Body of pancreas (tissue), 4 donors: Measurements from ENCODE around the gene ADCY1. TPM values are rescaled to one million over a fixed set of nuclear protein-coding genes. Genes with fewer than 3 reads are reported as not detected.

Experiments used
- ATAC-seq: fragments of 150-250 bp; one replicate; pipeline ENCODE4 v1.9.1; 2016
- DNase-seq, 4 donors: peaks; one replicate each; pipeline ENCODE4 v3.0.0-alpha.2; 2019
- H3K27ac ChIP-seq, 4 donors: fragments of 200-600 bp; sonication (generic); 1 replicate in 3 of 4; 2 replicates in 1 of 4; pipeline versions ENCODE4 v1.5.1 to v1.6.1; 2016 to 2019; ENCODE audit warnings: mild to moderate bottlenecking in 1 of 4, mixed read lengths in 1 of 4, moderate library complexity in 1 of 4
- H3K27me3 ChIP-seq, 2 donors: fragments of 200-600 bp; sonication (generic); one replicate each; pipeline ENCODE4 v1.6.0; 2016; ENCODE audit warnings: mild to moderate bottlenecking in 1 of 2
- H3K36me3 ChIP-seq, 2 donors: fragments of 200-600 bp; sonication (generic); replicated peaks in 1 of 2; 2 replicates each; pipeline ENCODE4 v1.5.1; 2016; ENCODE audit warnings: low read depth in 2 of 2; ENCODE audit not compliant: insufficient read depth in 1 of 2
- H3K4me1 ChIP-seq: fragments of 200-600 bp; sonication (generic); one replicate; pipeline ENCODE4 v1.6.0; 2016
- H3K4me3 ChIP-seq, 2 donors: fragments of 200-600 bp; sonication (generic); 1 replicate in 1 of 2; 2 replicates in 1 of 2; pipeline ENCODE4 v1.5.1; 2016 to 2019
- H3K9me3 ChIP-seq, 3 donors: fragments of 200-600 bp; sonication (generic); 1 replicate in 2 of 3; 2 replicates in 1 of 3; pipeline ENCODE4 v1.5.1; 2016
- CTCF ChIP-seq, 7 experiments: fragments of 450-650 bp in 4 of 7; fragments of 200-600 bp in 3 of 7; sonication (generic) in 3 of 7; IDR thresholded peaks; one replicate each; pipeline ENCODE4 v1.5.1; 2016 to 2019; ENCODE audit warnings: antibody characterized with exemption in 7 of 7
- POLR2A ChIP-seq, 3 donors: fragments of 450-650 bp; IDR thresholded peaks; one replicate each; pipeline ENCODE4 v1.6.1; 2016; ENCODE audit warnings: antibody characterized with exemption in 3 of 3, mild to moderate bottlenecking in 2 of 3
- whole genome bisulfite sequencing, 2 donors: methylation state at CpG; one replicate each; pipeline ENCODE4 v1.1.5; 2017; 5-methylcytosine and 5-hydroxymethylcytosine counted together
- intact Hi-C: fragments of 100-400 bp; cut with DNase I; formaldehyde crosslinking; loops from one replicate; pipeline ENCODE4 v1.15.1; 2023
- total RNA-seq, 2 donors: library from RNA; depleted of rRNA; stranded (reverse); fragments of >200 nt; gene quantifications; one replicate each; pipeline ENCODE4 v1.1.0, GENCODE V29; 2016

Gene ADCY1
- total RNA-seq, 2 donors from 2014 or later = 6.2 to 7.6 TPM

- H3K4me1 ChIP-seq = no peaks in the 10 kb centered on the region
- no peak overlapping the region for H3K27ac ChIP-seq
- no peak for DNase-seq
- no peak overlapping the region for H3K4me3 ChIP-seq
- ATAC-seq = no peak
- no peaks in the 10 kb centered on the region for H3K36me3 ChIP-seq
- WGBS, 2 donors = 88 to 90% methylated on average over 12 to 16 of the region's 16 CpGs
- H3K9me3 ChIP-seq = no peaks in the 10 kb centered on the region
- intact Hi-C loops = no loop called here
- no peak for TF ChIP-seq CTCF (IDR thresholded peaks at IDR 0.05)
- no peak for TF ChIP-seq POLR2A (IDR thresholded peaks at IDR 0.05)
- H3K27me3 ChIP-seq = no peaks in the 10 kb centered on the region
These were observed 142.4 kb downstream of the ADCY1 start for GRCh38 chr7:45716380-45717203.

- Histone ChIP-seq H3K27ac (no peak overlapping the region), H3K9me3 (no peaks in the 10 kb centered on the region), H3K36me3 (no peaks in the 10 kb centered on the region), H3K4me3 (no peak overlapping the region), H3K27me3 (no peaks in the 10 kb centered on the region), H3K4me1 (no peaks in the 10 kb centered on the region)
- no peak for DNase-seq
- no peak for TF ChIP-seq CTCF (IDR thresholded peaks at IDR 0.05)
- no peak for TF ChIP-seq POLR2A (IDR thresholded peaks at IDR 0.05)
- intact Hi-C loops = no loop called here
- WGBS, 2 donors = 72 to 82% methylated on average over 16 to 17 of the region's 17 CpGs
- ATAC-seq = no peak
These were observed 143.5 kb downstream of the ADCY1 start for GRCh38 chr7:45717537-45718235.

- no peak overlapping the region for H3K27ac ChIP-seq
- no peaks in the 10 kb centered on the region for H3K9me3 ChIP-seq
- TF ChIP-seq CTCF (IDR thresholded peaks at IDR 0.05) (no peak), POLR2A (IDR thresholded peaks at IDR 0.05) (no peak)
- peaks cover under 1% of the 10 kb centered on the region in 2 donors for H3K36me3 ChIP-seq
- H3K4me3 ChIP-seq = no peak overlapping the region
- ATAC-seq (no peak), DNase-seq (no peak)
- no peaks in the 10 kb centered on the region for H3K27me3 ChIP-seq
- intact Hi-C loops = no loop called here
- no peaks in the 10 kb centered on the region for H3K4me1 ChIP-seq
- 58 to 60% methylated on average over 7 to 12 of the region's 12 CpGs for WGBS, 2 donors
These were observed 144.5 kb downstream of the ADCY1 start for GRCh38 chr7:45718464-45719330.

DNA sequence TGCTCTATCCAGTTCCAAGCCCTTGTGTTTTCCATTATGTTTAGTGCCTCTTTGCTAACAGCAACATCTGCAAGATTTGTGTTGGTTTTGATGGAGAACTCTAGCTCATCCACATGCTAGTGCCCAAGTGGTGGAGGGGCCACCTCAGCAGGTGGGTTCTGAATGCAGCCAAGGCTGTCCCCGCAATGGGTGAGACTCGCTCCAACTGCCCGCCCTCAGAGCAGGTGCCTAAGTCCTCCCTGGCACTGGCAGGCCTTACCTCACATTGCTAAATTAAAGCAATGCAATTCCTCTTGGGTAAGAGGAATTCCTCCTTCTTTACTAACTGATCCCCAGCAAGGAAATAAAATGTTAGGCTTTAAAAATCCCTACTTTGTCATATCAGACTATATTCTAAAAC lies 146.8 kb downstream of the ADCY1 start:
- H3K4me1 ChIP-seq = no peaks in the 10 kb centered on the region
- no peak for ATAC-seq
- H3K4me3 ChIP-seq = no peak overlapping the region
- H3K9me3 ChIP-seq = no peaks in the 10 kb centered on the region
- no peak for TF ChIP-seq POLR2A (IDR thresholded peaks at IDR 0.05)
- TF ChIP-seq CTCF (IDR thresholded peaks at IDR 0.05) = no peak
- H3K36me3 ChIP-seq = peaks cover 9 to 11% of the 10 kb centered on the region in 2 donors
- H3K27ac ChIP-seq = no peak overlapping the region
- intact Hi-C loops = no loop called here
- WGBS, 2 donors = 100% methylated on average over 3 of the region's 3 CpGs
- H3K27me3 ChIP-seq = no peaks in the 10 kb centered on the region
- DNase-seq = no peak
